Breast epithelium (tissue), 4 donors: Measurements from ENCODE around the gene GREM2. TPM values are rescaled to one million over a fixed set of nuclear protein-coding genes. Genes with fewer than 3 reads are reported as not detected.

Experiments
- DNase-seq, 2 donors: peaks; one replicate each; pipeline ENCODE4 v3.0.0-alpha.2; 2019; ENCODE audit warnings: low spot score in 2 of 2
- H3K27ac ChIP-seq, 2 donors: fragments of 200-600 bp; sonication (generic) in 1 of 2; one replicate each; pipeline ENCODE4 v1.5.1; 2016 to 2019; ENCODE audit warnings: mild to moderate bottlenecking in 1 of 2
- H3K27me3 ChIP-seq, 2 donors: fragments of 200-600 bp; sonication (generic) in 1 of 2; one replicate each; pipeline versions ENCODE4 v1.5.1 to v1.6.0; 2017 to 2019; ENCODE audit warnings: control low read depth in 1 of 2, mild to moderate bottlenecking in 1 of 2
- H3K36me3 ChIP-seq: fragments of 200-600 bp; one replicate; pipeline ENCODE4 v1.5.1; 2019
- H3K4me1 ChIP-seq, 2 donors: fragments of 200-600 bp; sonication (generic); one replicate each; pipeline ENCODE4 v1.5.1; 2016 to 2019; ENCODE audit warnings: control low read depth in 1 of 2
- H3K4me3 ChIP-seq, 3 donors: fragments of 200-600 bp; sonication (generic); 1 replicate in 2 of 3; 2 replicates in 1 of 3; pipeline ENCODE4 v1.5.1; 2016 to 2019; ENCODE audit warnings: mild to moderate bottlenecking in 3 of 3, moderate library complexity in 2 of 3
- H3K9me3 ChIP-seq, 2 donors: fragments of 200-600 bp; sonication (generic) in 1 of 2; one replicate each; pipeline ENCODE4 v1.5.1; 2016 to 2019; ENCODE audit warnings: control low read depth in 1 of 2
- POLR2A ChIP-seq: fragments of 450-650 bp; IDR thresholded peaks from one replicate; pipeline ENCODE4 v1.6.1; 2016; ENCODE audit warnings: antibody characterized with exemption, mild to moderate bottlenecking, moderate library complexity
- POLR2AphosphoS5 ChIP-seq, 3 donors: sonication (generic); formaldehyde crosslinking; IDR thresholded peaks; one replicate each; pipeline ENCODE4 v1.6.1; 2017; ENCODE audit warnings: antibody characterized with exemption in 3 of 3
- intact Hi-C: fragments of 100-400 bp; cut with DNase I; formaldehyde crosslinking; loops from one replicate; pipeline ENCODE4 v1.15.1; 2023; ENCODE audit warnings: low total_unique reads
- total RNA-seq, 3 donors: library from RNA; depleted of rRNA; stranded (reverse); fragments of >200 nt; gene quantifications; one replicate each; pipeline ENCODE4 v1.1.0, GENCODE V29; 2016
- TF ChIP-seq, protein P1 (sequence below), 3 donors: fragments of 450-650 bp; IDR thresholded peaks; one replicate each; pipeline ENCODE4 v1.5.1; 2016 to 2017; ENCODE audit warnings: antibody characterized with exemption in 3 of 3, mild to moderate bottlenecking in 3 of 3, moderate library complexity in 3 of 3

GREM2 gene
- total RNA-seq, 3 donors from 2014 or later = 0.16 to 2.0 (median 1.0) TPM

GRCh38 chr1:240650877-240651276 is 38.9 kb upstream of the GREM2 start:
- TF ChIP-seq POLR2A (no peak), POLR2AphosphoS5 (IDR thresholded peaks at IDR 0.05) (no peak)
- TF ChIP-seq, protein P1, sequence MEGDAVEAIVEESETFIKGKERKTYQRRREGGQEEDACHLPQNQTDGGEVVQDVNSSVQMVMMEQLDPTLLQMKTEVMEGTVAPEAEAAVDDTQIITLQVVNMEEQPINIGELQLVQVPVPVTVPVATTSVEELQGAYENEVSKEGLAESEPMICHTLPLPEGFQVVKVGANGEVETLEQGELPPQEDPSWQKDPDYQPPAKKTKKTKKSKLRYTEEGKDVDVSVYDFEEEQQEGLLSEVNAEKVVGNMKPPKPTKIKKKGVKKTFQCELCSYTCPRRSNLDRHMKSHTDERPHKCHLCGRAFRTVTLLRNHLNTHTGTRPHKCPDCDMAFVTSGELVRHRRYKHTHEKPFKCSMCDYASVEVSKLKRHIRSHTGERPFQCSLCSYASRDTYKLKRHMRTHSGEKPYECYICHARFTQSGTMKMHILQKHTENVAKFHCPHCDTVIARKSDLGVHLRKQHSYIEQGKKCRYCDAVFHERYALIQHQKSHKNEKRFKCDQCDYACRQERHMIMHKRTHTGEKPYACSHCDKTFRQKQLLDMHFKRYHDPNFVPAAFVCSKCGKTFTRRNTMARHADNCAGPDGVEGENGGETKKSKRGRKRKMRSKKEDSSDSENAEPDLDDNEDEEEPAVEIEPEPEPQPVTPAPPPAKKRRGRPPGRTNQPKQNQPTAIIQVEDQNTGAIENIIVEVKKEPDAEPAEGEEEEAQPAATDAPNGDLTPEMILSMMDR (IDR thresholded peaks at IDR 0.05) = no peak
- Histone ChIP-seq H3K9me3 (no peaks in the 10 kb centered on the region), H3K27me3 (no peaks in the 10 kb centered on the region), H3K4me1 (no peaks in the 10 kb centered on the region), H3K36me3 (no peaks in the 10 kb centered on the region), H3K27ac (no peak overlapping the region), H3K4me3 (no peak overlapping the region)
- intact Hi-C loops = no loop called here
- no peak for DNase-seq

- Histone ChIP-seq H3K4me1 (no peaks in the 10 kb centered on the region), H3K27ac (peak overlapping the region in 1 of 2 donors; percentile 1), H3K27me3 (no peaks in the 10 kb centered on the region), H3K4me3 (no peak overlapping the region), H3K36me3 (no peaks in the 10 kb centered on the region), H3K9me3 (no peaks in the 10 kb centered on the region)
- DNase-seq = no peak
- intact Hi-C loops = no loop called here
- TF ChIP-seq POLR2AphosphoS5 (IDR thresholded peaks at IDR 0.05) (no peak), POLR2A (no peak)
- TF ChIP-seq, protein P1 (IDR thresholded peaks at IDR 0.05) = no peak
Observed at GRCh38 chr1:240649733-240650721, 38.1 kb upstream of the GREM2 start.

- intact Hi-C loops = no loop called here
- peak overlapping the region in 1 of 2 donors; percentile 12 for H3K27ac ChIP-seq
- H3K36me3 ChIP-seq = no peaks in the 10 kb centered on the region
Observed at GRCh38 chr1:240646571-240647240, 34.8 kb upstream of the GREM2 start.

DNA sequence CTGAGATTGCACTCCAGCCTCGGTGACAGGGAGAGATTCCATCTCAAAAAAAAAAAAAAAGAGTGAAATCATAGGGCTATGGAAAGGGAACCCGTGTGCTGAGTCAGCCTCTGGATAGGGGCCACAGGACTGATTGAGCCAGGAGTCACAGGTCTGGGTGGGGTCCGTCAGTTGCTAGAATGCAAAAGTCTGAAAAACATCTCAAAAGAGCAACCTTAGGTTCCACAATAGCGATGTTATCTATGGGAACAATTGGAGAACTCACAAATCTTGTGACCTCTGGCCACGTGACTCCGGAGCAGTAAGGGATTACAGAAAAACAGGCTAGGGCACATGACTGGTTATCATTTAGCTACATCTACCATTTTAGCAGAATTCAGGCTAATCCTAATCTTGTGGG is 32.8 kb upstream of the GREM2 start:
- no peak for DNase-seq
- Histone ChIP-seq H3K4me1 (no peaks in the 10 kb centered on the region), H3K9me3 (no peaks in the 10 kb centered on the region), H3K27me3 (no peaks in the 10 kb centered on the region), H3K27ac (peak overlapping the region in 1 of 2 donors; percentile 25), H3K36me3 (no peaks in the 10 kb centered on the region), H3K4me3 (no peak overlapping the region)
- peak in 1 of 3 donors; percentile 8 for TF ChIP-seq POLR2AphosphoS5 (IDR thresholded peaks at IDR 0.05)
- TF ChIP-seq, protein P1 (IDR thresholded peaks at IDR 0.05) = no peak
- no peak for TF ChIP-seq POLR2A
- intact Hi-C loops = no loop called here

More at GRCh38 chr1:240646571-240647240, 34.8 kb upstream of the GREM2 start:
- no peak overlapping the region for H3K4me3 ChIP-seq
- DNase-seq = no peak
- H3K4me1 ChIP-seq = no peaks in the 10 kb centered on the region
- H3K27me3 ChIP-seq = no peaks in the 10 kb centered on the region
- H3K9me3 ChIP-seq = no peaks in the 10 kb centered on the region
- TF ChIP-seq POLR2AphosphoS5 (IDR thresholded peaks at IDR 0.05) (no peak), POLR2A (no peak)
- TF ChIP-seq, protein P1 (IDR thresholded peaks at IDR 0.05) = no peak
